HG03039 (cell line): ENCODE measurements around the gene FETUB.

Experiments
- ATAC-seq: cut with Tn5 transposase; IDR thresholded peaks from one replicate; pipeline ENCODE4 v1.9.1; 2021; ENCODE audit warnings: mild to moderate bottlenecking, moderate library complexity; ENCODE audit not compliant: unreplicated experiment

The FETUB gene, protein sequence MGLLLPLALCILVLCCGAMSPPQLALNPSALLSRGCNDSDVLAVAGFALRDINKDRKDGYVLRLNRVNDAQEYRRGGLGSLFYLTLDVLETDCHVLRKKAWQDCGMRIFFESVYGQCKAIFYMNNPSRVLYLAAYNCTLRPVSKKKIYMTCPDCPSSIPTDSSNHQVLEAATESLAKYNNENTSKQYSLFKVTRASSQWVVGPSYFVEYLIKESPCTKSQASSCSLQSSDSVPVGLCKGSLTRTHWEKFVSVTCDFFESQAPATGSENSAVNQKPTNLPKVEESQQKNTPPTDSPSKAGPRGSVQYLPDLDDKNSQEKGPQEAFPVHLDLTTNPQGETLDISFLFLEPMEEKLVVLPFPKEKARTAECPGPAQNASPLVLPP

DNA sequence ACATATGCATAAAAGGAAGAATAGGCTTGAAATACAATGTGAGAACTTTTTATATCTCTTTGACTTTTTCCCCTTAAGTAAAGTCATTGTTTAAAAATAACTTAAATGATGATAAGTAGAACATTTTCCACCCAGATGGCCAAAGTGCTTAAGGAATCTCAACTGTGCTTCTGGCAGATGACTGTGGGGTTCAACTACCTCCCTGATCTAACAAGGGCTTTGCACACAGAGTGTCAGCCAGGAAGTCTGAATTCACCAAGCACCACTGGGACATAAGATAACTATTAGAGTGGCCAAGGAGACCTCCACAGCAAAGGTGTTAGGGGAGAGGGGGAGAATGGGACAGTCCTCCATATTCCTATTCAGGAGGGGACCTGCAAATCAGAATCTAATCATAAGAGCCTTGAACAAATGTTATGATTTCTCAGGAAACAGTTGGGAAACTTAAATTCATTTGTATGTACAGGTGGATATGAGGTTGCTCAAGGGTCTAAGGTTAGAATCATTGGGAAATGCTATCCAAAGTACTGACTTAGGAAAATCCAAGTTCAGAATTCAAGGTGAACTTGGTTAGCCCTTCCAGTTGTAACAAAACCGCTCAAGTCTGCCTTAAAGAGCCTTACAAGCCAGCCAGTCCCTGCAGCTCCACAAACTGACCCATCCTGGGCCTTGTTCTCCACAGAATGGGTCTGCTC, at the start of gene FETUB:
TSS of gene FETUB (plus strand) at position 622 of the 695 bp plus-strand sequence. CDS start at position 684, 62 bp downstream.
- ATAC-seq, result no peak

DNA sequence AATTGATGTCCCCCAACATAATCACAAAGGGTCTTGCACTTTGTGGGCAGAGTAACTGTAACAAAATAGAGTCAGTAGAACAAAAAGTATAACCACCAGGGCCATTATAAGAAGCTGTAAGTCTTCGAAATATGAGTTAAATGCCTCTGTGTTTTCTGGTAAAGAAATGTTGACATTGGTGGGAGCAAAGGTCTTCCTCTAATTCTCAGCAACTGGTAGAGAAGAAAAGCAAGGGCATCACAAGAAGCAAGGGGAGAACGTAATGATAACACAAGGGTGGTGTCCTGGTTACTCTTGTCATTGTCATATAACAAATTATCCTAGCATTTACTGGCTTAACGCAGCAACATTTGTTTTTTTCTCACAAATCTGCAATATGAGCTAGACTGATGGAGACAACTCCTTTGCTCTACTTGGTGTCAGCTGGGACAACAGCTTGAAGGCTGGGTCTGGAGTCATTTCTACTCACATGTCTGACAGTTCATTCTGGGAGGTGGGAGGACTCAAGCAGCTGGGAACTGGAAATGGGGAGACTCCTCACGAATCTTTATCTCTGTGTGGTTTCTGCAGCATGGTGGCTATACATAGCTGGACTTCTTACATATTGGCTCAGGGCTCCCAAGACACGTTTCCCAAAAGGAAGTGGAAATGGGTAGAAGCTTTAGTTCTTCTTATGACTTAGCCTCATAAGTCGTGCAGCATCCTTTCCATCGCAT, 49.5 kb upstream of the FETUB start:
- no peak for ATAC-seq

- no peak for ATAC-seq
These were observed 47.5 kb upstream of the FETUB start for GRCh38 chr3:186592682-186593081.

DNA sequence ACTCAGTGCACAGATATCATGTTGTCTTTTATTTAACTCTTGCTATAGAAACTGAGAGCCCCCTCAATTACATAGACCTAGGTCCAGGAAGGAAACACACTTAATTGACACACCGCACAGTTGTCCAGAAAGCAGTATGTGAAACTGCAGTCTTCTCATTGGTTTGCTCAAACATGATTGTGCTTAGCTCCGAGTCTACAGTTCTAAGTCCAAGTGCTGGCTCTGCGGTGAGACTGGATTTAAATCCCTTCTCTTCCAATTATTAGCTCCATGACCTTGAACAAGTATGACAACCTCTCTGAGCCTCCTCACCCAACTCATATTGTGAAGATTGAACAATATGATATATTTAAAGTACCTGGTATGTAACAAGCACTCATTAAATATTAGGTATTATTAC, 46.3 kb upstream of the FETUB start:
- ATAC-seq, result no peak

DNA sequence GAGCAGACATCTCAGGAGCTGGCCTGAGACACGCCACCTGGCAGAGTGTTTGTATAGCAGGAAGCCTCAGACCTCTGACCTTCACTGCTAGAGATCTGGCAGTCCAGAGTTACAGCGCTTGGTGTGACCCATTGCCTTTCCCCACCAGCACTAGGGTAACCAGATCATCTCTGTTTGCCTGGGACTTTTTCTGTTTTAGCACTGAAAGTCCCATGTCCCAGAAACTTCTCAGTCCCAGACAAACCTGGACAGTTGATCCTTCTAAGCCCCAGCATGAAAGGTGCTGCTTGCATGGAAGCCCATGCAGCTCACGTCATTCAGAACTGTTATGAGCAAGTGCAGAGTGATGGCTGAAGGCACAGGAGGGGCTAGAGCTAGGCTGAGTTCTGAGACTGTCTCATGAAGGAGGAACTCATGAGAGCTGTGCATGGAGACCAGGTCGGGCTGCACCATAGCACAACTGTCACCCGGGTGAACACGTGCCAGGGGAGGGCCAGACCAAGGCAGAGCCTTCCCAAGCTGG, 45.5 kb upstream of the FETUB start:
- no peak for ATAC-seq

DNA sequence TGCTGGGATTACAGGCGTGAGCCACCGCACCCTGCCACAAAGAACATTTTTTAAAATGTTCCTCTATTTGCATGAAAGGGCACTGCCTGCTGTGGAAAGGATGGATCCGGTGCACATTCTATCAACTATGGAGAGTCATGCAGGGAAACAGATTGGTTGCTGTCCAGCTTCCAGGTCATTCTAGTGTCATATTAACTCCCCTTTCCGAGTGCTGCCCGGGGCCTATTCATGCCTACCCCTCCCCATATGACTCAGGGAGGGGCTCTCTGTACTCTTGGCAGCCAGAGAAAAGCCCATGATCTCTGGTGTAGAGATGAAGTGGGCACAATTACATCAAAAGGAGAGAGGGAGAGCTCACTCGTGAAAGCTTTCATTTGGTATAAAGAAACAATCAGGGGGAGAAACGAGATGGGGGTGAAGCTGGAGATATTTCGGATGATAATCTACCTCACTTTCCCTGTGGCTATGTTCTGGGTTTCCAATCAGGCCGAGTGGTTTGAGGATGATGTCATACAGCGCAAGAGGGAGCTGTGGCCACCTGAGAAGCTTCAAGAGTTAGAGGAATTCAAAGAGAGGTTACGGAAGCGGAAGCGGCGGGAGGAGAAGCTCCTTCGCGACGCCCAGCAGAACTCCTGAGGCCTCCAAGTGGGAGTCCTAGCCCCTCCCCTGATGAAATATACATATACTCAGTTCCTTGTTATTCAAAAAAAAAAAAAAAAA, 43.5 kb upstream of the FETUB start:
- no peak for ATAC-seq

DNA sequence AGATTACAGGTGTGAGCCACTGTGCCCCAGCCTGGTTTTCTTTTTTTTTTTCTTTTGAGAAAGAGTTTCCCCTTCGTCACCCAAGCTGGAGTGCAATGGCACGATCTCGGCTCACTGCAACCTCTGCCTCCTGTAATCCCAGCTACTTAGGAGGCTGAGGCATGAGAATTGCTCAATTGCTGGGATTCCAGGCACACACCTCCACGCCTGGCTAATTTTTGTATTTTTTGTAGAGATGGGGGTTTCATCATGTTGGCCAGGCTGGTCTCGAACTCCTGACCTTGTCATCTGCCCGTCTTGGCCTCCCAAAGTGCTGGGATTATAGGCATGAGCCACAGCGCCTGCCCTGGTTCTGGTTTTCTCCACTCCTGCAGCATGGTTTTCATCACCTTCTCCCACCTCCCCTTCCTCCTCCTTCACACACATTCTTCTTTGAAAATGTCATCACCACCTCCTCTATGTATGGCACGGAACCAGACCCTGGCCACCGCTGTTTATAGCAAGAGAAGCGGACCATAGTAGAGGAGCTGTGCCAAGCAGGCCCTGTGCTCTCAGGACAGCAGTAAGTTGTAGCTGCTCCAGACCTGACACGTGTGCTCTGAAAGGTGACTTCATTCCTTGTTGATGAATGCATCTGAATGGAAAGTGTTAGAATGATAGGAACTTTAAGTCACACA, 42.0 kb upstream of the FETUB start:
- ATAC-seq, result no peak

- ATAC-seq, result no peak
These were observed 41.4 kb upstream of the FETUB start for GRCh38 chr3:186598794-186599141.

- no peak for ATAC-seq
These were observed 40.9 kb upstream of the FETUB start for GRCh38 chr3:186599142-186599784.

- no peak for ATAC-seq
These were observed 40.4 kb upstream of the FETUB start for GRCh38 chr3:186599785-186600166.

- no peak for ATAC-seq
These were observed 39.3 kb upstream of the FETUB start for GRCh38 chr3:186600896-186601295.

DNA sequence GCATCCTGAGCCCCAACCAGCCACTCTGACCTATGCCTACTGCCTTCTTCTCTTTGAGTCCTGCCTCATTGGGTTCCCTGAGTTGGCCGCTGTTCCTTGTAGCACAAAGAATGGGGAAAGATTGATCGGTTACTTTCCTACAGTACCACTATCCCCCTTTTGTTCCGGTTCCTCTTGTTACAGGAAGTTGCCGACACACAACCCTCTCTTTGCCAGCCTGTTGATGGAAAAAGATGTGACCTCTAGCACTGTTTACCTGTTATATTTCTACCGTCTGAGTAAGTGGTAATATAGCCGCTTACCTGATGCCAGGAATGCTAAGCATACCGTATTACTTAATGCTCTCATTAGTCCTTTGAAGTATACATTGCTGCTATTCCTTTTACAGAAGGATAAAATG, 37.0 kb upstream of the FETUB start:
- ATAC-seq, result no peak

DNA sequence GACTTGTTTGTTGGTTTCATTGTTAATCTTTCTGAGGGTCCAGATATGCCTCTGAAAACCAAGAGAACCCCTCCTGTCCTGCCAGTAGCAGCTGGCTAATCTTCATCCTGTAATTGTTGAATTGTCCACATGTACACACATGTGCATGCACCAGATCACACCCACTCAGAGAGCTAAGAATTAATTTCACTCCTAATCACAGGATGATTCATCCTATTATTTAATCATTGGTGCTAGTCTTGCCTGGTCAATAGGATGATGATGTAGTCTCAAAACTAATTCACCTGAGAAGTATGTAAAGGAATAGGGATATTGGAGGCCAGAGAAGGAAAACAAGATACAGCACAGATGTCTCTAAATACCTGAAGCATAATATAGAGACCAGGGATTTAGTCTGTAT, 35.1 kb upstream of the FETUB start:
- no peak for ATAC-seq

- ATAC-seq, result no peak
These were observed 34.3 kb upstream of the FETUB start for GRCh38 chr3:186605561-186606545.

DNA sequence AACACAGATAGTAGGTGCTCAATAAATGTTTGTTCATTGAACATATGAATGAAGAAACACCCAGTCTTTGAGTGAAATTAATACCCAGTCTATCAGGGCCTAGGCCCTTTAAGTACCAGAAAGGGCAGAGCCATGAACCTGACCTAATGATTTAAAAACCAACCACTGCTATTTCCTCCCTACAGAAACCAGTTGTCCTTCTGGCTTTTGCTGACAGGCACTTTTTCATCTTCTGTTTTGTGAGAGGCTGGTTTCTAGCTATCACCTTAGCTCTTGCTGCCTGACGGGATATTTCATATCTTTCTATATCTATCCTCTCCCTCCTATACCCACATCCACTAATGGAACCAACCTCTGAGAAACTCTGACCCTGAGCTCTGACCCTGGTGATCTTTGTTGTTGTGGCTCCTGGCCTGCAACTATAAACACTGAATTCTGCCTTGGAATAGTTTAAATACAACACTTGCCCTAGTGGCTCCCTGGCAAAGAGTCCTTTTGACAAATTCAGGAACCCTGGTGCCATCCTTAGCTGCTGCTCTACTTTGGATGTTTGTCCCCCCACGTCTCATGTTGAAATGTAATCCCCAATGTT, 31.5 kb upstream of the FETUB start:
- no peak for ATAC-seq

DNA sequence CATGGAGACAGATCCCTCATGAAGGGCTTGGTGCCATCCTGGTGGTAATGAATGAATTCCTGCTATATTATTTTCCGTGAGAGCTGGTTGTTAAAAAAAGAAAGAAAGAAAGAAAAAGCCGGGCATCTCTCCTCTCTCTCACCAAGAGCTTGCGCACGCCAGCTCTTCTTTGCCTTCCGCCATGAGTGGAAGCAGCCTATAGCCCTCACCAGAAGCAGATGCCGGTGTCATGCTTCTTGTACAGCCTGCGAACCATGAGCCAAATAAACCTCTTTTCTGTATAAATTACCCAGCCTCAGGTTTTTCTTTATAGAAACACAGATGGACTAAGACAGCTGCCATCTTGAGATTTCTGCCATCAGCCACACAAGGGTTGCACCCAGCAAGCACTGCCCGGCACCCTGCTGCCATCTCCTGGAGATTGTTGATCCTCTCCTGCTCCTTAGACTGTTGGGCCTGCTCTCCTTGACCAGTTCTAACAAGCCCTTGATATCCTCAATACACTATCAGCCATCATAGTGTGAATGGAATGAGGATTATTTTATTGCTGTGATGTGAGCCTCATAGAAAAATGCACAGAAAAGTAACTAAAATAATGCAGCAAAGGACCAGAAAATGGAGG, 30.8 kb upstream of the FETUB start:
- no peak for ATAC-seq

- no peak for ATAC-seq
These were observed 28.1 kb upstream of the FETUB start for GRCh38 chr3:186612065-186612464.
